VCaP (cell line): Measurements from ENCODE around the gene LRP1.

ENCODE experiments used
- H3K27ac ChIP-seq: fragments of 450-650 bp; 2 replicates; pipeline ENCODE4 v1.5.1; 2017
- CTCF ChIP-seq: fragments of 450-650 bp; conservative IDR thresholded peaks from 2 replicates; pipeline ENCODE4 v1.5.1; 2017; ENCODE audit warnings: mild to moderate bottlenecking, moderate library complexity

LRP1 gene

DNA sequence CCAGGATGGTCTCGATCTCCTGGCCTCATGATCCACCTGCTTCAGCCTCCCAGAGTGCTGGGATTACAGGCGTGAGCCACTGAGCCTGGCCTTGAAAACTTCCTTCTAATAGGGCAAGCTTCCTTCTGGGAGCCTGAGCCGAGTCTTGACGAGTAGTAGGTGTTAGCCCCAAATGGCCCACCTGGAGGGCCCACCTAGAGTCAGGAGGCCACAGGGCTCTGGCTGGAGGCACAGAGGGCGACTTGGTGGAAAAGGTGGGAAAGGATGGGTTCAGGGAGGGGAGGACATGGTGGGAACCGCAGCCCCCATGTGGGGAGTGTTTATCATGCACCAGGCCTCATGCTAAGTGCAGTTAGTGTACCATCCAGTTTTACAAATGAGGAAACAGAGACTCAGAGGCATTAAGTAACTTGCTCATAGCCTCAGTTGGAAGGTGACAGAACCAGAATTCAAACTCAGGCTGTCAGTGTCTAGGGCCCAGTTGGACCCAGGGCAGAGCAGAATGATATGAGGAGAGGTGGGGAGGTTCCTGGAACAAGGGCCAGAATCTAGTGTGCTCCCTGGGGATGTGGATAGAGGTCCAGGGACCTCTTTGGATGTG, 22.2 kb downstream of the LRP1 start:
- no peak overlapping the region for H3K27ac ChIP-seq
- no peak for TF ChIP-seq CTCF

GRCh38 chr12:57151741-57152630, 23.7 kb downstream of the LRP1 start:
- H3K27ac ChIP-seq = no peak overlapping the region
- TF ChIP-seq CTCF = no peak

GRCh38 chr12:57152639-57153038, 24.4 kb downstream of the LRP1 start:
- TF ChIP-seq CTCF = no peak
- H3K27ac ChIP-seq = no peak overlapping the region

DNA sequence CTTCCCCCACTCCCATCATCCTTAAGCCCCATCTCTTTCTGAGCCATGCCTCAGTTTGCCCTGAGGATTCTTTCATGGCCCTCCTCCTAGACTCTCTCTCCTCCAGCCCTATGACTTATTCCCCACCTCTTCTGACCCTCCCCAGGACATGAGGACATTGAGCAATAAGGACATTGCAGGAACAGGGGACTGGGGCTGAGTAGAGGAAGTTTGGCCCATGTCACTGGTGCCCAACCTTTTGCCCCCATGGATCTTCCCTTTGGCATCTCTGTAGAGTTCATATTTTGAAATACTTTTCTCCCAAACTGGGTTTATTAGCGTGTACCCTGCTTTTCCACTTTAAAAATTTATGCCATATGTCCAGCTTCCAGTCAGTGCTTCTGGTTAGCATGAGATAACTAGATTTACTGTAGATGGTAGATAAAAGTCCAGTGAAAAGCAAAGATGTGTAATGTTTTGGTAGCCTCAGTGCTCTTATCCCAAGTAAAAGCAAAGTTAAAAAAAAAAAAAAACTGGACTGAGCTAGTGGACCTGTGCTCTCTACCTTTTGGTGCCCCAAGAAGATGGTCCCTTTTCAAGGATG, 25.2 kb downstream of the LRP1 start:
- no peak for TF ChIP-seq CTCF
- no peak overlapping the region for H3K27ac ChIP-seq

GRCh38 chr12:57154076-57154475, 25.8 kb downstream of the LRP1 start:
- H3K27ac ChIP-seq = no peak overlapping the region
- TF ChIP-seq CTCF = no peak

DNA sequence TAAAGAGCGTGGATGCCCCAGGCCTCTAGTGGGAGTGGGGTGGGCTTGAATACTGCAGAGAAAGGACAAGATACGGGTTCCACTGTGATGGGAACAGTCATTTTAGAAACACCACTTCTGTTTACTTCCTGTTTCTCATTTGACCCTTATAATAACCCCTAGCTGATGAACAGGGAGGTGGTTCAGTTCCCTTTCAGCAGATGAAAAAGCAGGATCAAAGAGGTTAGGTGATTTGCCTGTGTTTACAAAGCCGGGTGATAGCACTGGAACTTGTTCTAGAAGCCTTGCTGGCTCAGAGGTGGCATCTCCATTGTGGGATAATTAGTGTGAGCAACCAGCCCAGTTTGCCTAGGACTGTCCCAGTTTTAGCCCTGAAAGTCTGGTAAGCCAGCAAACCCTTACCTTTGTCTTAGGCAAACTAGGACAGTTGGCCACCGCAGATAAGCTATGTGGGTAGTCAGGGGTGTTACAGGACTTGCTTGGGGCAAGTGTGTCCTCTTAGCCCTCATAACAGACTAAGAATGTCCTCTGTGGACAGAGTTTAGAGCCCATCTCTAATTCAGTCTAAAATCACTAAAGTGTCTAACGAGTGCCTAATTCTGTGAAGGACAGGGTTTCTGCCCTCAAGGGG, 26.6 kb downstream of the LRP1 start:
- no peak for TF ChIP-seq CTCF
- H3K27ac ChIP-seq = no peak overlapping the region
